Neutrophil (primary cell): ENCODE measurements around the gene RNF31.

Experiments used
- H3K27ac ChIP-seq: fragments of 200-600 bp; sonication (generic); 2 replicates; pipeline ENCODE4 v1.5.1; 2016; ENCODE audit warnings: mild to moderate bottlenecking, moderate library complexity
- H3K27me3 ChIP-seq: fragments of 200-600 bp; sonication (generic); 2 replicates; pipeline ENCODE4 v1.6.0; 2016; ENCODE audit warnings: mild to moderate bottlenecking
- H3K36me3 ChIP-seq: fragments of 200-600 bp; sonication (generic); 2 replicates; pipeline ENCODE4 v1.5.1; 2017
- H3K4me1 ChIP-seq, 2 experiments: fragments of 200-600 bp in 1 of 2; sonication (generic) in 1 of 2; 1 replicate in 1 of 2; 2 replicates in 1 of 2; pipeline versions ENCODE4 v1.5.1 to v1.6.1; 2013 to 2016; ENCODE audit warnings: low read depth in 1 of 2, low read length in 1 of 2, mild to moderate bottlenecking in 1 of 2, moderate library complexity in 1 of 2; ENCODE audit not compliant: control insufficient read depth in 1 of 2, insufficient read depth in 1 of 2
- H3K4me3 ChIP-seq, 2 experiments: fragments of 200-600 bp in 1 of 2; sonication (generic) in 1 of 2; 1 replicate in 1 of 2; 2 replicates in 1 of 2; pipeline ENCODE4 v1.5.1; 2013 to 2016; ENCODE audit warnings: low read depth in 1 of 2, low read length in 1 of 2, mild to moderate bottlenecking in 1 of 2, moderate library complexity in 1 of 2
- H3K9me3 ChIP-seq: fragments of 200-600 bp; sonication (generic); 2 replicates; pipeline ENCODE4 v1.5.1; 2016
- CTCF ChIP-seq: fragments of 200-600 bp; sonication (generic); IDR thresholded peaks from 2 replicates; pipeline ENCODE4 v1.5.1; 2016; ENCODE audit warnings: antibody characterized with exemption

The RNF31 gene

GRCh38 chr14:24159777-24160498 lies 12.6 kb downstream of the RNF31 start:
- Histone ChIP-seq H3K27me3 (no peaks in the 10 kb centered on the region), H3K36me3 (peaks cover 79% of the 10 kb centered on the region), H3K9me3 (no peaks in the 10 kb centered on the region), H3K4me1 (peaks cover 36 to 42% of the 10 kb centered on the region in 2 experiments), H3K4me3 (no peak overlapping the region), H3K27ac (peak overlapping the region; percentile 94)
- TF ChIP-seq CTCF = no peak

DNA sequence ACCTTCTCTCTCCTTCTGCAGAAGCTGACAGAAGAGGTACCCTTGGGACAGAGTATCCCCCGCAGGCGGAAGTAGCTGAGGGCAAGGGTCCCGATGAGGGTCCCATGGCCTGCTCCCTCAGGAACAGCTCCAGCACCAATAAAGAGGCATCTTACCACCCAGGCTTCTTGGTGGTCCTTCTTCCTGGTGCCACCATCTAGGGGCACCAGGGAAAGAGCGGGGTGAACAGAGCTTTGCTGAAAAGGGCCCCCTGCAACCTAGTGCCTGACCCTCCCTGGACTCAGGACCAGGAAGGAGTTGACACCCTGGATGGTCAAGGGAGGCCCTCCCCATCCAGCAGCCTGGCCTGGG lies 13.2 kb downstream of the RNF31 start:
- Histone ChIP-seq H3K4me1 (peaks cover 42 to 47% of the 10 kb centered on the region in 2 experiments), H3K36me3 (peaks cover 79% of the 10 kb centered on the region), H3K9me3 (no peaks in the 10 kb centered on the region), H3K4me3 (peak overlapping the region in 1 of 2 experiments; percentile 83), H3K27me3 (no peaks in the 10 kb centered on the region), H3K27ac (peak overlapping the region; percentile 94)
- TF ChIP-seq CTCF = no peak

DNA sequence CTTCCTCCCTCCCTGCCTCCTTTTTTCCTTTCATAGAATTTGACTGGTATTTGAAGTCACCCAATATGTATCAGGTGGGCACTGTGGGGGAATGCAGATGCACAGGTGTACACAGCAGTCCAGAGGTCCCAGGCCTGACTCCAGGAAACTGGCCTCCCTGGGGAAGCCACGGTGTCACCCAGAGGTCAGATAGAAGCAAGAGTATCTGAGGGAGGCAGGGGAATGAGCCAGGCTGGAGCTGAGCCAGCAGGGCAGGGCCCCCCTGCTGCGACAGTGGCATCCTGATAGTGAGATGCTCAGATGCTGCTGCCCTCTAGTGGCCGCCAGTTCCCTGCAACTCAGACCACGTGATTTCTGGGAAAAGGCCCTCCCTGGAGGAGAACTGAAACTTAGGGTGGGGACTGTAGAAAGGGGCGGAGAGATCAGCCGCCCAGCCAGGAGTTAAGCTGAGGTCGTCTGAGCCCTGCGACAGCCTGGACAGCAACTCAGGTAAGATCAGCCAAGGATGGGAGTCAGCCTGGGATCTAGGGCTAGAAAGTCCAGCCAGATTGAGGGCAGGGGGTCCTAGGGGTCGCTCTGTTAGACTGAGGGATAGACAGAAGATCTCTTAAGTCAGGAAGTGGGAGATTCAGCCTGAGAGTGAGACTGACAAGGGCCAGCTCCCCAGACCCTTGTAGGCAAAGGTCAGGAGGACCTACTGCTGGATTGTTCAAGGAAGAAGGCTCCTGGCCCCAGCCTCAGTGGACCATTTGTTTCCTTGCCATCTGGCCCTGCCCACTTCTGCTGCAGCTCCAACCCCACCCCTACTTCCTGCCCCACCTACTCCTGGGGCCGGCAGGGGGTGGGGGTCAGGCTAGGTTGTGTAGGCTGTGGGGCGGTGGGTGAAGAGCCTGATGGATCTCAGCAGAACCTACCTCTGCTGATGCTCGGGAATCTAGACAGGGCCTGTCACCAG lies 13.8 kb downstream of the RNF31 start, which contains the start of gene IRF9:
TSS of gene IRF9 (plus strand) at position 416 of the 955 bp plus-strand sequence. CDS start 880 bp downstream, outside the sequence.
- Histone ChIP-seq H3K4me1 (peaks cover 48 to 54% of the 10 kb centered on the region in 2 experiments), H3K27ac (peak within 1 kb of the TSS; percentile 94), H3K27me3 (no peaks in the 10 kb centered on the region), H3K9me3 (no peaks in the 10 kb centered on the region), H3K4me3 (peak within 1 kb of the TSS; percentile 83 to 94), H3K36me3 (peaks cover 79% of the 10 kb centered on the region)
- peak; percentile 98 for TF ChIP-seq CTCF

- H3K36me3 ChIP-seq = peaks cover 79% of the 10 kb centered on the region
- H3K27ac ChIP-seq = peak overlapping the region; percentile 94
- TF ChIP-seq CTCF = no peak
- no peaks in the 10 kb centered on the region for H3K9me3 ChIP-seq
- H3K4me1 ChIP-seq = peaks cover 58 to 63% of the 10 kb centered on the region in 2 experiments
- H3K4me3 ChIP-seq = peak overlapping the region; percentile 83 to 94
- H3K27me3 ChIP-seq = no peaks in the 10 kb centered on the region
These were observed 14.8 kb downstream of the RNF31 start for GRCh38 chr14:24162093-24162492.

GRCh38 chr14:24164518-24164991 lies 17.3 kb downstream of the RNF31 start:
- no peaks in the 10 kb centered on the region for H3K9me3 ChIP-seq
- TF ChIP-seq CTCF = no peak
- peaks cover 73 to 85% of the 10 kb centered on the region in 2 experiments for H3K4me1 ChIP-seq
- no peaks in the 10 kb centered on the region for H3K27me3 ChIP-seq
- H3K4me3 ChIP-seq = no peak overlapping the region
- peak overlapping the region; percentile 94 for H3K27ac ChIP-seq
- H3K36me3 ChIP-seq = peaks cover 83% of the 10 kb centered on the region
